ENCODE results near the gene MAGEA12. TPM values are rescaled to one million over a fixed set of nuclear protein-coding genes. Genes with fewer than 3 reads are reported as not detected.
"Not testable (repeated sequence)": the region's sequence is repeated elsewhere in the genome, so short reads cannot be mapped to it uniquely, and the experiment has no call there.

The MAGEA12 gene
- polyA plus RNA-seq, 1 donor: not detected

DNA sequence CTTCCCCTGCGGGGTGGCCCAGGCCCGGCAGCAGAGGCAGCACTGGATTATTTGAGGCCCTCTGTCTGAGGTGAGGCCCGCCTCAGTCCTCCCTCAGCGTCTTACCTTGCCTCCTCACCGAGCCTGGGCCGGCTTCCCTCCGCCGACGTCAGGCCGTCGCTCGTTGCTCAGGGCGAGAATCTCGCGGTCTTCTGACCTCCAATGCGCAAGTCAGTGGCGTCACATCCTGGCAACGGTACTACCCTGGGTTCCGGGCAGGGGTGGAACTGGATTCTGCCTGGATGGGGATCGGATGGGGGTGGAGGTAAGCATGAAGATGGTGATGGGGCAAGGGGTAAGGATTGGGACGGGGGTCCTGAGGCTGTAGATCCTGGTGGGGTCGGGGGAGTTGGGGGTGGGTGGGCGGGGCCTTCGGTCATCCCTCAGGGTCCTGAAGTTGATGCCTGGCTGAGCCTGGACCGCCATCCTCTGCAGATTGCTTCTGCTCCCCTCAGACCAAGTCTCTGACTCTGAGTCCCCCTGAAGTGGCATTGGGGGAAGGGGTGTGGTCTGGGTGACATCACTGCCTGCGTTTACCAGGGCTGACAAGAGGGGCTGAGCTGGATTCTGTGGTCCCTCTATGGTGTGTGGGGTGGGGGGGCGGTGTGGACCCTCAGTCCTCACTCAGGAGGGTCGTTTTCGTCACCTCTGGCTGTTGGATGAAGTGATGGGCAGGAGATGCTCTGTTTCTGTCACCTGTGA lies 36.2 kb downstream of the MAGEA12 start, which contains the start of gene MAGEA6:
MAGEA6 (minus strand) TSS at position 141 of the 741 bp plus-strand sequence. CDS start 2,039 bp downstream, outside the sequence.
- H3K4me1 ChIP-seq (ENCODE audit: control insufficient read depth, insufficient read depth, low read length); H3K27me3 ChIP-seq (ENCODE audit: control insufficient read depth, insufficient read depth, low read length); H3K27ac ChIP-seq (ENCODE audit: low read length); DNase-seq; H3K4me3 ChIP-seq (ENCODE audit: low read length); H3K9me3 ChIP-seq (ENCODE audit: control insufficient read depth, low read depth, low read length); H3K36me3 ChIP-seq (ENCODE audit: control insufficient read depth, insufficient read depth, low read length): not testable (repeated sequence)
- no CpG with 5 or more reads among the region's 29 CpGs for WGBS (ENCODE audit: insufficient coverage, low lambda C conversion rate)

DNA sequence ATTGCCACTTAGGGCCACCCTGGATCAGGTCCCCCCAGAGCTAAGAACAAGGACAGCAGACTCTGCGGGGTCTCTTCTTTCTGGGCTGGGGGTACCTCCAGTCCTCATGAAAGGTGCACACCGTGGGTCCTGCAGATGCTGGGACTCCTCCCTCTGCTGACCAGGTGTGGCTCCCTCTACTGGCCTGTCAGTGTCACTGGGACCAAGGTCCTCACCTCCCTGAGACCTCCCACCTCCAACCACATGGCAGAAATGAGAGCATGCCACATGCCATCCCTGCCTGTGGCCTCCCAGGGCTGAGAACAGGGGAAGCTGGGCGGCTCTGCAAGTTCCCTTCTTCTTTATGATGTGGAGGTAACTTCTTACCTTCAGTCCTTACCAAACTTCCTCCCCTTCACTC lies 53.5 kb downstream of the MAGEA12 start:
- not testable (repeated sequence) for DNase-seq; H3K27ac ChIP-seq (ENCODE audit: low read length); H3K27me3 ChIP-seq (ENCODE audit: control insufficient read depth, insufficient read depth, low read length); H3K9me3 ChIP-seq (ENCODE audit: control insufficient read depth, low read depth, low read length); H3K36me3 ChIP-seq (ENCODE audit: control insufficient read depth, insufficient read depth, low read length); H3K4me3 ChIP-seq (ENCODE audit: low read length); H3K4me1 ChIP-seq (ENCODE audit: control insufficient read depth, insufficient read depth, low read length)
- WGBS (ENCODE audit: insufficient coverage, low lambda C conversion rate): no CpG with 5 or more reads among the region's 3 CpGs

Other genes starting within 250 kb of the MAGEA12 start
- gene GABRQ, start 95.9 kb upstream of the MAGEA12 start, polyA plus RNA-seq: 0.40 TPM
- not detected for gene MAGEA3, start 35.0 kb upstream of the MAGEA12 start, polyA plus RNA-seq
- gene CSAG2, start 24.5 kb upstream of the MAGEA12 start, polyA plus RNA-seq: not detected
- not detected for gene MAGEA2B, start 19.1 kb upstream of the MAGEA12 start, polyA plus RNA-seq
- gene CSAG1, start within 50 bp of the MAGEA12 start, polyA plus RNA-seq: not detected
- gene MAGEA2, start 20.1 kb downstream of the MAGEA12 start, polyA plus RNA-seq: not detected
- not detected for gene CSAG3, start 25.5 kb downstream of the MAGEA12 start, polyA plus RNA-seq
- gene MAGEA6, start 35.9 kb downstream of the MAGEA12 start, polyA plus RNA-seq: not detected
- 37.0 TPM for gene CETN2, start 97.0 kb downstream of the MAGEA12 start, polyA plus RNA-seq
- gene NSDHL, start 97.3 kb downstream of the MAGEA12 start, polyA plus RNA-seq: 19.7 TPM
- 4.4 TPM for gene ZNF185, start 164.3 kb downstream of the MAGEA12 start, polyA plus RNA-seq